HepG2 (cell line): ENCODE results near the gene LENEP. TPM values are rescaled to one million over a fixed set of nuclear protein-coding genes. Genes with fewer than 3 reads are reported as not detected.
A peak's percentile ranks its signal among the peaks of the same experiment; 100 is the strongest.

Source experiments
- AKAP8 ChIP-seq: sonication (generic); formaldehyde crosslinking; IDR thresholded peaks from 2 replicates; pipeline ENCODE4 v1.5.1; 2020; ENCODE audit warnings: mild to moderate bottlenecking, missing genetic modification reagents
- ARNT2 ChIP-seq: sonication (generic); formaldehyde crosslinking; IDR thresholded peaks from 2 replicates; pipeline ENCODE4 v1.8.0; 2022; ENCODE audit warnings: mild to moderate bottlenecking, low read depth, missing genetic modification reagents, moderate library complexity
- ASH2L ChIP-seq: fragments of 300-600, 200-600 bp; sonication (generic); IDR thresholded peaks from 2 replicates; pipeline ENCODE4 v1.7.0; 2017; ENCODE audit warnings: low read depth, mild to moderate bottlenecking, moderate library complexity, mixed read lengths, low read length; ENCODE audit not compliant: insufficient read length
- ATF7-NPFF ChIP-seq: sonication (generic); formaldehyde crosslinking; IDR thresholded peaks from 2 replicates; pipeline ENCODE4 v1.8.1; 2023; ENCODE audit warnings: mild to moderate bottlenecking, low read depth, missing genetic modification reagents, moderate library complexity
- E2F1 ChIP-seq: sonication (generic); formaldehyde crosslinking; IDR thresholded peaks from 2 replicates; pipeline ENCODE4 v1.5.0; 2020; ENCODE audit warnings: missing genetic modification reagents
- FUBP1 ChIP-seq: sonication (generic); formaldehyde crosslinking; IDR thresholded peaks from 2 replicates; pipeline ENCODE4 v1.5.1; 2020; ENCODE audit warnings: missing genetic modification reagents, mild to moderate bottlenecking, borderline replicate concordance
- HDAC1 ChIP-seq: sonication (generic); formaldehyde crosslinking; IDR thresholded peaks from 2 replicates; pipeline ENCODE4 v1.5.1; 2020; ENCODE audit warnings: mild to moderate bottlenecking, missing genetic modification reagents
- HNF1B ChIP-seq: sonication (generic); formaldehyde crosslinking; IDR thresholded peaks from 2 replicates; pipeline ENCODE4 v1.5.1; 2020; ENCODE audit warnings: mild to moderate bottlenecking, moderate library complexity, missing genetic modification reagents
- MBNL3 ChIP-seq: fragments of 250-450 bp; sonication (Bioruptor Pico); conservative IDR thresholded peaks from 2 replicates; pipeline ENCODE4 v1.8.0; 2022; ENCODE audit warnings: mild to moderate bottlenecking, inconsistent platforms
- MED13 ChIP-seq: sonication (generic); formaldehyde crosslinking; IDR thresholded peaks from 2 replicates; pipeline ENCODE4 v1.5.0; 2020; ENCODE audit warnings: missing genetic modification reagents
- MTA3 ChIP-seq: sonication (generic); formaldehyde crosslinking; IDR thresholded peaks from 2 replicates; pipeline ENCODE4 v1.4.0; 2020; ENCODE audit warnings: missing genetic modification reagents
- PCBP1 ChIP-seq: fragments of 200-400 bp; formaldehyde crosslinking; IDR thresholded peaks from 2 replicates; pipeline ENCODE4 v1.6.1; 2017; ENCODE audit warnings: mild to moderate bottlenecking, low read depth, low read length, borderline replicate concordance
- POLR2AphosphoS5 ChIP-seq: IDR thresholded peaks from 2 replicates; pipeline ENCODE4 v1.6.1; 2012; ENCODE audit warnings: low read depth, low read length
- RBM39 ChIP-seq: fragments of 200-400 bp; formaldehyde crosslinking; IDR thresholded peaks from one replicate; pipeline ENCODE4 v1.6.1; 2018; ENCODE audit warnings: antibody characterized with exemption, mild to moderate bottlenecking, low read depth, low read length; ENCODE audit not compliant: poor library complexity, severe bottlenecking
- RCOR2 ChIP-seq: IDR thresholded peaks from 2 replicates; pipeline ENCODE4 v1.6.1; 2016; ENCODE audit warnings: missing biosample characterization, missing genetic modification reagents
- SCMH1 ChIP-seq: sonication (generic); formaldehyde crosslinking; IDR thresholded peaks from 2 replicates; pipeline ENCODE4 v1.9.0; 2021; ENCODE audit warnings: missing genetic modification reagents, mild to moderate bottlenecking, borderline replicate concordance
- TGIF2 ChIP-seq: IDR thresholded peaks from 2 replicates; pipeline ENCODE4 v1.6.1; 2016; ENCODE audit warnings: control low read depth, missing compliant biosample characterization
- TRIM24 ChIP-seq: sonication (generic); formaldehyde crosslinking; IDR thresholded peaks from 2 replicates; pipeline ENCODE4 v1.8.0; 2022; ENCODE audit warnings: mild to moderate bottlenecking, missing genetic modification reagents
- ZFP1 ChIP-seq: IDR thresholded peaks from 2 replicates; pipeline ENCODE4 v1.6.1; 2016
- ZNF20 ChIP-seq: sonication (generic); formaldehyde crosslinking; IDR thresholded peaks from 2 replicates; pipeline ENCODE4 v1.4.0; 2020; ENCODE audit warnings: mild to moderate bottlenecking, moderate library complexity, missing genetic modification reagents
- polyA plus RNA-seq, 8 experiments: library from polyadenylated mRNA; depleted of rRNA in 3 of 8; stranded (reverse) in 7 of 8; unstranded in 1 of 8; fragments of >200 nt; fragmentation: Illumina TruSeq in 4 of 8; extraction: Trizol in 4 of 8; gene quantifications; 2 replicates each; pipeline versions ENCODE4 v1.2.1 to v1.2.3, GENCODE V29; 2011 to 2016; ENCODE audit warnings: low read depth in 4 of 8, missing spikeins in 1 of 8, mixed read lengths in 1 of 8; ENCODE audit not compliant: insufficient read depth in 1 of 8
- total RNA-seq, 5 experiments: library from RNA; depleted of rRNA; stranded (reverse); fragments of >200 nt; fragmentation: Illumina TruSeq; extraction: Trizol; gene quantifications; 2 replicates each; pipeline ENCODE4 v1.2.3, GENCODE V29; 2016; ENCODE audit warnings: low read depth in 1 of 5
- TF ChIP-seq, protein P1 (sequence below): sonication (generic); formaldehyde crosslinking; IDR thresholded peaks from 2 replicates; pipeline ENCODE4 v1.5.0; 2020; ENCODE audit warnings: mild to moderate bottlenecking, missing genetic modification reagents, moderate library complexity
- TF ChIP-seq, protein P2 (sequence below): IDR thresholded peaks from 2 replicates; pipeline ENCODE4 v1.6.1; 2016; ENCODE audit warnings: low read depth, control low read depth

The LENEP gene
- total and polyA plus RNA-seq, 2 of the 13 experiments (the other 11 are each of a cell fraction or from before 2014, with no cell fraction given), result 0.29 TPM; not detected in 1

DNA sequence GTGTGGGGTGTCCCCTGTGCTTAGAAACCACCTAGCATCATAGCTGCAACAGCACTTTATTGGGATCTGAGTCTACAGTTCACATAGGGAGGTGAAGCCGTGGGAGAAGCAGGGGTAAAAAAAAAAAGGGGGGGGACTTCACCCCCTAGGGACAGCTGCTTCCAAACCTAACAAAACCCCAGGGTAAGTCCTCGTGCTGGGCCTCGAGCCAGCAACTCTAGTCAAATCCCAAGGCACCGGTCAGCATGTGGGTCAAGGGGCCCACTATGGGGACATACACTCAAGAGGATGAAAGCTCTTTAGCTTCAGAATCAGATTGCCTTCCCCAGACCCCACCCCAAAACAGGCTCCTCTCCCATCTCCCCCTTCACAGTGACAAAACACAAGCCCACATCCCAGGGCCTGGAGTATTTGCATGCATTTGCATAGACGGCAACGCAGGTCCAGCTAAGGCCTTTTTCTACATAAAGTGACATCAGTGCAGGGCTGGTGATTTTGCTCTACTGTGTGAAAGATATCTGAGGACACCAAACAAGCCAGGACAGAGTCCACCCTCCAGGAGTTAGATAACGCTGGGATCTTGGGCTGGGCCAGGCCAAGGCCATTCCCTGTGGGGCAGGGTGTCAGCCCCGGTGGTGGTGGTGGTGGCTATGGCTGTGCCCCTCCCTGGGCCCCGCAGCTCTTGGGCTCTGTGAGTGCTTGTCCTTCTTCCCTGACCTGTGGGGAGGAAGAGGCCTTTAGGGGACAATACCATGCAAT is 48.8 kb upstream of the LENEP start (continued):
- TF ChIP-seq, protein P1, sequence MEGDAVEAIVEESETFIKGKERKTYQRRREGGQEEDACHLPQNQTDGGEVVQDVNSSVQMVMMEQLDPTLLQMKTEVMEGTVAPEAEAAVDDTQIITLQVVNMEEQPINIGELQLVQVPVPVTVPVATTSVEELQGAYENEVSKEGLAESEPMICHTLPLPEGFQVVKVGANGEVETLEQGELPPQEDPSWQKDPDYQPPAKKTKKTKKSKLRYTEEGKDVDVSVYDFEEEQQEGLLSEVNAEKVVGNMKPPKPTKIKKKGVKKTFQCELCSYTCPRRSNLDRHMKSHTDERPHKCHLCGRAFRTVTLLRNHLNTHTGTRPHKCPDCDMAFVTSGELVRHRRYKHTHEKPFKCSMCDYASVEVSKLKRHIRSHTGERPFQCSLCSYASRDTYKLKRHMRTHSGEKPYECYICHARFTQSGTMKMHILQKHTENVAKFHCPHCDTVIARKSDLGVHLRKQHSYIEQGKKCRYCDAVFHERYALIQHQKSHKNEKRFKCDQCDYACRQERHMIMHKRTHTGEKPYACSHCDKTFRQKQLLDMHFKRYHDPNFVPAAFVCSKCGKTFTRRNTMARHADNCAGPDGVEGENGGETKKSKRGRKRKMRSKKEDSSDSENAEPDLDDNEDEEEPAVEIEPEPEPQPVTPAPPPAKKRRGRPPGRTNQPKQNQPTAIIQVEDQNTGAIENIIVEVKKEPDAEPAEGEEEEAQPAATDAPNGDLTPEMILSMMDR (CRISPR knock-in tag), result 0 out of 2 replicates have a peak, but pooled peaks have one; percentile 29
- no peak for TF ChIP-seq MBNL3 (CRISPR knock-in tag)
- TF ChIP-seq TGIF2 (CRISPR knock-in tag), result no peak
- TF ChIP-seq RCOR2 (CRISPR knock-in tag), result no peak
- TF ChIP-seq ZFP1 (CRISPR knock-in tag), result no peak
- TF ChIP-seq ZNF20 (CRISPR knock-in tag), result no peak
- TF ChIP-seq E2F1, result no peak
- no peak for TF ChIP-seq AKAP8 (CRISPR knock-in tag)
- TF ChIP-seq HNF1B, result peak; percentile 84
- no peak for TF ChIP-seq FUBP1 (CRISPR knock-in tag)
- TF ChIP-seq POLR2AphosphoS5, result no peak; the same call in 1 of the 2 replicates
- TF ChIP-seq, protein P2, sequence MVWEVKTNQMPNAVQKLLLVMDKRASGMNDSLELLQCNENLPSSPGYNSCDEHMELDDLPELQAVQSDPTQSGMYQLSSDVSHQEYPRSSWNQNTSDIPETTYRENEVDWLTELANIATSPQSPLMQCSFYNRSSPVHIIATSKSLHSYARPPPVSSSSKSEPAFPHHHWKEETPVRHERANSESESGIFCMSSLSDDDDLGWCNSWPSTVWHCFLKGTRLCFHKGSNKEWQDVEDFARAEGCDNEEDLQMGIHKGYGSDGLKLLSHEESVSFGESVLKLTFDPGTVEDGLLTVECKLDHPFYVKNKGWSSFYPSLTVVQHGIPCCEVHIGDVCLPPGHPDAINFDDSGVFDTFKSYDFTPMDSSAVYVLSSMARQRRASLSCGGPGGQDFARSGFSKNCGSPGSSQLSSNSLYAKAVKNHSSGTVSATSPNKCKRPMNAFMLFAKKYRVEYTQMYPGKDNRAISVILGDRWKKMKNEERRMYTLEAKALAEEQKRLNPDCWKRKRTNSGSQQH (CRISPR knock-in tag), result no peak
- no peak for TF ChIP-seq PCBP1
- no peak; the same call in 1 of the 2 replicates for TF ChIP-seq MED13 (CRISPR knock-in tag)
- TF ChIP-seq MTA3 (CRISPR knock-in tag), result no peak
- peak; percentile 58; the same call in 1 of the 2 replicates for TF ChIP-seq ATF7-NPFF (CRISPR knock-in tag)
- no peak for TF ChIP-seq ARNT2 (CRISPR knock-in tag)
- peak; percentile 82 for TF ChIP-seq HDAC1 (CRISPR knock-in tag)
- no peak for TF ChIP-seq RBM39
- TF ChIP-seq TRIM24 (CRISPR knock-in tag), result no peak; the same call in 1 of the 2 replicates
- no peak for TF ChIP-seq SCMH1 (CRISPR knock-in tag)
- TF ChIP-seq ASH2L, result peak; percentile 60
